NOMO-1 (cell line): ENCODE measurements around the gene FBXL13.
"Not testable (repeated sequence)": the region's sequence is repeated elsewhere in the genome, so short reads cannot be mapped to it uniquely, and the experiment has no call there.

Experiments
- DNase-seq, 2 experiments: peaks; one replicate each; lab custom pipeline; 2025; ENCODE audit not compliant: unreplicated experiment in 2 of 2; lab: John Stamatoyannopoulos, UW

FBXL13 gene

GRCh38 chr7:103031024-103031423 is 43.6 kb downstream of the FBXL13 start:
- DNase-seq: no peak

GRCh38 chr7:103025341-103025740 is 49.3 kb downstream of the FBXL13 start:
- peak in 1 of 2 experiments; percentile 47 for DNase-seq

GRCh38 chr7:103023578-103023977 is 51.0 kb downstream of the FBXL13 start:
- not testable (repeated sequence) for DNase-seq

- DNase-seq: not testable (repeated sequence)
These were observed 53.1 kb downstream of the FBXL13 start for GRCh38 chr7:103021490-103021889.

- not testable (repeated sequence) for DNase-seq
These were observed 53.7 kb downstream of the FBXL13 start for GRCh38 chr7:103020876-103021275.

- DNase-seq: not testable (repeated sequence)
These were observed 56.3 kb downstream of the FBXL13 start for GRCh38 chr7:103018295-103018694.

- no peak for DNase-seq
These were observed 62.9 kb downstream of the FBXL13 start for GRCh38 chr7:103011650-103012049.

- no peak for DNase-seq
These were observed 64.4 kb downstream of the FBXL13 start for GRCh38 chr7:103010211-103010610.

- no peak for DNase-seq
These were observed 65.0 kb downstream of the FBXL13 start for GRCh38 chr7:103009466-103010185.

- DNase-seq: no peak
These were observed 71.6 kb downstream of the FBXL13 start for GRCh38 chr7:103003004-103003403.

GRCh38 chr7:103001210-103001609 is 73.4 kb downstream of the FBXL13 start:
- no peak for DNase-seq

- DNase-seq: no peak
These were observed 77.6 kb downstream of the FBXL13 start for GRCh38 chr7:102996957-102997356.

- not testable (repeated sequence) for DNase-seq
These were observed 79.0 kb downstream of the FBXL13 start for GRCh38 chr7:102995609-102996008.

GRCh38 chr7:102994567-102994966 is 80.0 kb downstream of the FBXL13 start:
- no peak for DNase-seq

GRCh38 chr7:102993718-102994029 is 80.9 kb downstream of the FBXL13 start:
- no peak for DNase-seq

GRCh38 chr7:102992938-102993717 is 81.5 kb downstream of the FBXL13 start:
- DNase-seq: no peak

- no peak for DNase-seq
These were observed 82.1 kb downstream of the FBXL13 start for GRCh38 chr7:102992509-102992937.

- peak in 1 of 2 experiments; percentile 32 for DNase-seq
These were observed 82.9 kb downstream of the FBXL13 start for GRCh38 chr7:102991540-102992214.

GRCh38 chr7:102991077-102991539 is 83.5 kb downstream of the FBXL13 start:
- DNase-seq: peak; percentile 5 to 20

GRCh38 chr7:102990642-102991041 is 84.0 kb downstream of the FBXL13 start:
- DNase-seq: no peak
